Right lobe of liver (tissue), 6 donors: ENCODE results near the gene CDRT15. TPM values are rescaled to one million over a fixed set of nuclear protein-coding genes. Genes with fewer than 3 reads are reported as not detected.
A peak's percentile ranks its signal among the peaks of the same experiment; 100 is the strongest.
"Not testable (repeated sequence)": the region's sequence is repeated elsewhere in the genome, so short reads cannot be mapped to it uniquely, and the experiment has no call there.

Experiments
- ATAC-seq, 4 donors: fragments of 200-7000 bp; cut with Tn5 transposase; one replicate each; pipeline ENCODE4 v1.9.1; 2020; ENCODE audit warnings: mild to moderate bottlenecking in 4 of 4, moderate library complexity in 4 of 4
- DNase-seq, 3 donors: peaks; one replicate each; pipeline ENCODE4 v3.0.0-alpha.2; 2020
- H3K27ac ChIP-seq, 3 donors: fragments of 200-600 bp; one replicate each; pipeline ENCODE4 v1.8.0; 2022
- H3K27me3 ChIP-seq, 2 donors: fragments of 200-600 bp; one replicate each; pipeline ENCODE4 v1.8.0; 2022
- H3K36me3 ChIP-seq, 4 donors: fragments of 200-600 bp; sonication (generic) in 1 of 4; one replicate each; pipeline versions ENCODE4 v1.5.1 to v1.8.0; 2017 to 2022; ENCODE audit warnings: control low read depth in 1 of 4
- H3K4me1 ChIP-seq, 4 donors: fragments of 200-600 bp; sonication (generic) in 1 of 4; one replicate each; pipeline versions ENCODE4 v1.5.1 to v1.8.0; 2017 to 2022; ENCODE audit warnings: control low read depth in 1 of 4
- H3K4me3 ChIP-seq, 3 donors: fragments of 200-600 bp; one replicate each; pipeline ENCODE4 v1.8.0; 2022
- H3K9me3 ChIP-seq, 4 donors: fragments of 200-600 bp; sonication (generic) in 1 of 4; one replicate each; pipeline versions ENCODE4 v1.5.1 to v1.8.0; 2017 to 2022; ENCODE audit warnings: control low read depth in 1 of 4
- POLR2A ChIP-seq: fragments of 450-650 bp; IDR thresholded peaks from one replicate; pipeline ENCODE4 v1.6.1; 2017; ENCODE audit warnings: antibody characterized with exemption, mild to moderate bottlenecking
- WGBS: methylation state at CpG from one replicate; pipeline ENCODE4 v1.1.6; 2018; ENCODE audit warnings: low coverage, low lambda C conversion rate; ENCODE audit not compliant: insufficient coverage; ENCODE audit errors: missing lambda C conversion rate; 5-methylcytosine and 5-hydroxymethylcytosine counted together
- intact Hi-C, 2 donors: fragments of 100-400 bp; cut with DNase I; formaldehyde crosslinking; loops; one replicate each; pipeline versions ENCODE4 v1.11.2 to v1.14.1; 2022
- total RNA-seq, 6 experiments: library from RNA; depleted of rRNA in 2 of 6; stranded (reverse); fragments of >200 nt in 2 of 6; fragmentation: NEBNext Ultra II Directional in 3 of 6; extraction: Animal tissue kit (Norgen Biotek cat#: 25700) in 3 of 6; gene quantifications; one replicate each; pipeline versions ENCODE4 v1.1.0 to v1.2.4, GENCODE V29; 2016 to 2023
- TF ChIP-seq, protein P1 (sequence below), 4 donors: fragments of 200-600 bp in 3 of 4; fragments of 450-650 bp in 1 of 4; IDR thresholded peaks; one replicate each; pipeline versions ENCODE4 v1.5.1 to v1.8.0; 2016 to 2022; ENCODE audit warnings: antibody characterized with exemption in 4 of 4, mild to moderate bottlenecking in 2 of 4
- donor health status: DM: no; HTN: yes; CAD: no.
- donor health status: DM: no; HTN: no; CAD: no.
- donor health status: DM: no; HTN: no; CAD: no.
- donor health status: DM: no; HTN: yes; CAD: no.
- donor health status: DM: no; HTN: yes; CAD: no.

The CDRT15 gene
- total RNA-seq, 6 experiments from 2014 or later: not detected

DNA sequence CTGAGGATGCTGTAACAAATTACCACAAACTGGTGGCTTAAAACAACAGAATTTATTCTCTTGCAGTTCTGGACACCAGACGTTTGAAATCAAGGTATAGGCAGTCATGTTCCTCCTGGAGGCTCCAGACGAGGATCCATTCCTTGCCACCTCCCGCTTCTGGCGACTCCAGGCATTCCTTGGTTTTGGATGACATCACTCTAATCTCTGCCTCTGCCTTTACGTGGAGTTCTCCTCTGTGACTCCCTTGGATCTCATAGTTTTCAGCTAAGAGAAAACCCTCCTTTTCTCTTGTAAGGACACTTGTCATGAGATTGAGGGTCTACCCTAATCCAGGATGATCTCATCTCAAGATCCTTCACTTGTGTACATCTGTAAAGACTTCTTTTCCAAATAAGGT lies 32.8 kb upstream of the CDRT15 start:
- Histone ChIP-seq H3K9me3 (no peaks in the 10 kb centered on the region), H3K4me1 (no peaks in the 10 kb centered on the region), H3K27me3 (no peaks in the 10 kb centered on the region), H3K4me3 (no peak overlapping the region), H3K27ac (no peak overlapping the region), H3K36me3 (no peaks in the 10 kb centered on the region)
- TF ChIP-seq, protein P1, sequence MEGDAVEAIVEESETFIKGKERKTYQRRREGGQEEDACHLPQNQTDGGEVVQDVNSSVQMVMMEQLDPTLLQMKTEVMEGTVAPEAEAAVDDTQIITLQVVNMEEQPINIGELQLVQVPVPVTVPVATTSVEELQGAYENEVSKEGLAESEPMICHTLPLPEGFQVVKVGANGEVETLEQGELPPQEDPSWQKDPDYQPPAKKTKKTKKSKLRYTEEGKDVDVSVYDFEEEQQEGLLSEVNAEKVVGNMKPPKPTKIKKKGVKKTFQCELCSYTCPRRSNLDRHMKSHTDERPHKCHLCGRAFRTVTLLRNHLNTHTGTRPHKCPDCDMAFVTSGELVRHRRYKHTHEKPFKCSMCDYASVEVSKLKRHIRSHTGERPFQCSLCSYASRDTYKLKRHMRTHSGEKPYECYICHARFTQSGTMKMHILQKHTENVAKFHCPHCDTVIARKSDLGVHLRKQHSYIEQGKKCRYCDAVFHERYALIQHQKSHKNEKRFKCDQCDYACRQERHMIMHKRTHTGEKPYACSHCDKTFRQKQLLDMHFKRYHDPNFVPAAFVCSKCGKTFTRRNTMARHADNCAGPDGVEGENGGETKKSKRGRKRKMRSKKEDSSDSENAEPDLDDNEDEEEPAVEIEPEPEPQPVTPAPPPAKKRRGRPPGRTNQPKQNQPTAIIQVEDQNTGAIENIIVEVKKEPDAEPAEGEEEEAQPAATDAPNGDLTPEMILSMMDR (IDR thresholded peaks at IDR 0.05): no peak
- TF ChIP-seq POLR2A: no peak
- ATAC-seq: no peak
- DNase-seq: no peak
- WGBS: 78% methylated on average over 5 of the region's 5 CpGs
- intact Hi-C loops: no loop called here

DNA sequence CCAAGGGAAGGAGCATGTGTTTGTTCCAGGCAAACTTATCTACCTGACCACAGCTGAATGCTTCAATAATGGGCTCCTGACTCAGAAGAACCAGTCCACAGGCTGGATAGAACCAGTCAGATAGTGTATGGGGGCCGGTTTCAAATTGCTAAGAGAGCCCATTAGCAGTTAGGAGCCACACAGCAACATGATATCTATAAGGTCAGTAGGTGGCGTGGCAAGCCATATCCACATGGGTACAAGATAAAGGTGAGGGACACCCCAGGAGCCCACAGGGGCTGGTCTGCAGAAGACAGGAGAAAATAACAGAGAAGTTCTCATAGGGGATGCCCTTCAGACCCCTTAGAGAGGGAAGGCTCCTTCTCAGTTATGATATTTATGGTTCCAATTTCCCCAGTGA lies 31.6 kb upstream of the CDRT15 start:
- TF ChIP-seq, protein P1 (IDR thresholded peaks at IDR 0.05): peak; percentile 11 to 22 (median 16)
- no peak for TF ChIP-seq POLR2A
- Histone ChIP-seq H3K9me3 (no peaks in the 10 kb centered on the region), H3K4me3 (no peak overlapping the region), H3K36me3 (no peaks in the 10 kb centered on the region), H3K4me1 (no peaks in the 10 kb centered on the region), H3K27me3 (no peaks in the 10 kb centered on the region), H3K27ac (no peak overlapping the region)
- WGBS: 44% methylated on average over 1 of the region's 2 CpGs
- intact Hi-C loops: no loop called here
- DNase-seq (no peak), ATAC-seq (peak; percentile 35 to 63 (median 47))

DNA sequence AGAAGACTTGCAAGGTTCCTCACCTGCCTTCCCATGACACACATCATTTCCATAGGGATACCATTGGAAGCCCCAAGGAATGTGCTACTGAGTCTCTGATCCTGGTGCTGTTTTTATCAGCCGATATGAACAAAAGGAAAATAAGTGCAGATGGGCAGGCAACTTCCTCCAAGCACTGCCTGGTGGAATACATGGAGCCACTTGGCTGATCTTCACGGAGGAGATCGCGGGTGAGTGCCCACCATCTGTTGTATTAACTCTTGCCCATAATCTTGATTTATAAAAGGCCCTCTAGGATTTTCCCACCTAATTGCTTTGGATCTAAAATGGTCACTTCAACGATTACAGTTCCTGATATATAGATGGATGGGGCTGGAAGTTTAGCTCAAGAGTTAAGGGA lies 24.7 kb upstream of the CDRT15 start:
- Histone ChIP-seq H3K27ac (no peak overlapping the region), H3K4me1 (no peaks in the 10 kb centered on the region), H3K36me3 (no peaks in the 10 kb centered on the region), H3K27me3 (no peaks in the 10 kb centered on the region), H3K9me3 (no peaks in the 10 kb centered on the region), H3K4me3 (no peak overlapping the region)
- intact Hi-C loops: no loop called here
- no peak for TF ChIP-seq POLR2A
- TF ChIP-seq, protein P1 (IDR thresholded peaks at IDR 0.05): no peak
- 89% methylated on average over 5 of the region's 5 CpGs for WGBS
- ATAC-seq: no peak
- no peak for DNase-seq

DNA sequence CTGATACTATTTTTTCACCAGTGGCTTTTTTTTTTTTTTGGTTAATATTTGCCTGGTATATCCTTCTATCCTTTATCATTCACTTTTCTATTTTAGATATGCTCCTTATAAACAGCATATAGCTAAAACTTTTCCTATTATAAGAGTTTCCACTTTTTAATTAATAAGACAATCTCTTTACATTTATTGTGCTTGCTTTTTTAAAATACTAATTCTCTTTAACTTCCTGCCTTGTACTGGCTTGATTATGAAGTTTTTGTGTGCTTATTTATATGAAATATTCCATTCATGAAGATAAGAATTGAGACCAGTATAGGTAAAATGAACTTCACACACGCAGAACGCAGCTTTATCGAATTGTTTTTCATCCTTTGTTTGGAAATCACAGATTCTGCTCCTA lies 9.0 kb upstream of the CDRT15 start:
- no peaks in the 10 kb centered on the region for H3K9me3 ChIP-seq
- no peaks in the 10 kb centered on the region for H3K4me1 ChIP-seq
- H3K27me3 ChIP-seq: no peaks in the 10 kb centered on the region
- no peaks in the 10 kb centered on the region for H3K36me3 ChIP-seq
- intact Hi-C loops: no loop called here
- H3K4me3 ChIP-seq: no peak overlapping the region
- H3K27ac ChIP-seq: no peak overlapping the region
- 83% methylated on average over 3 of the region's 3 CpGs for WGBS
- no peak for ATAC-seq
- TF ChIP-seq, protein P1 (IDR thresholded peaks at IDR 0.05): no peak
- no peak for TF ChIP-seq POLR2A
- no peak for DNase-seq

DNA sequence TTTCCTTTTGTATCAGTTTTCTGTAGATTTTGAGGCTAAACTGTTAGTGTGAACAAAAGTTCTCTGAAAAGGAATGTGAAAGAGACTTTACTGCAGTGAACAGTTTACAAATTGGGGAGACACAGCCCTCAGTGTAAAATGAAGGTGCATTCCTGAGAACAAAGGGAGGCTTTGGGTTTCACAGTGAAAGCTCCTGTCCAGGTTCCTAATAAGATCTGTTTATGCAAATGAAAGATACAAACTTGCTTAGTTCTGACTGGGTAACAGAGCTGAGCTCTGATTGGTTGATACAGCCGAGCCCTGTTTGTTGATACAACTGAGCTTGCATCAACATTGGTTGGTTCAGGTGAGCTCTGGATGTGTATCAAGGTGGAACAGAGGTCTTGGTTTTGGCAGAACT lies 8.3 kb upstream of the CDRT15 start:
- no peaks in the 10 kb centered on the region for H3K27me3 ChIP-seq
- H3K4me3 ChIP-seq: no peak overlapping the region
- intact Hi-C loops: no loop called here
- H3K27ac ChIP-seq: no peak overlapping the region
- no peaks in the 10 kb centered on the region for H3K36me3 ChIP-seq
- DNase-seq (no peak), ATAC-seq (no peak)
- WGBS: no CpG with 5 or more reads among the region's 1 CpG
- no peaks in the 10 kb centered on the region for H3K4me1 ChIP-seq
- no peaks in the 10 kb centered on the region for H3K9me3 ChIP-seq
- TF ChIP-seq, protein P1 (IDR thresholded peaks at IDR 0.05): no peak
- TF ChIP-seq POLR2A: no peak

DNA sequence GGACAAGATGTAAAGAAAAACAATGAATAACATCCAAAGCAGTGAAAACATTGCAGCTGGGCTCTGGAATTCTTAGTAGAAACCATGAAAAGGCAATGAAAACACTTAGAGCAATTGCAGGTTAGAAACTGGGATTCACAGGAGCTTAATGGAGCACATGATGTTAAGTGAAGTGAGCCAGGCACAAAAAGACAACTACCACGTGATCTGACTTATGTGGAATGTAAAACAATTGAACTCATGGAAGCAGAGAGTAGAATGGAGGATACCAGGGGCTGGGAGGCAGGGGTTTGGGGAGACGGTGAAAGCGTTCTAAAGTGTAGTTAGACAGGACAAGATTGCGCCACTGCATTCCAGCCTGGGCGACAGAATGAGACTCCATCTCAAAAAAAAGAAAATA lies 2.6 kb upstream of the CDRT15 start:
- H3K27me3 ChIP-seq, H3K27ac ChIP-seq, ATAC-seq, H3K36me3 ChIP-seq, H3K9me3 ChIP-seq, DNase-seq, H3K4me1 ChIP-seq, intact Hi-C loops, H3K4me3 ChIP-seq: not testable (repeated sequence)
- no CpG with 5 or more reads among the region's 5 CpGs for WGBS

DNA sequence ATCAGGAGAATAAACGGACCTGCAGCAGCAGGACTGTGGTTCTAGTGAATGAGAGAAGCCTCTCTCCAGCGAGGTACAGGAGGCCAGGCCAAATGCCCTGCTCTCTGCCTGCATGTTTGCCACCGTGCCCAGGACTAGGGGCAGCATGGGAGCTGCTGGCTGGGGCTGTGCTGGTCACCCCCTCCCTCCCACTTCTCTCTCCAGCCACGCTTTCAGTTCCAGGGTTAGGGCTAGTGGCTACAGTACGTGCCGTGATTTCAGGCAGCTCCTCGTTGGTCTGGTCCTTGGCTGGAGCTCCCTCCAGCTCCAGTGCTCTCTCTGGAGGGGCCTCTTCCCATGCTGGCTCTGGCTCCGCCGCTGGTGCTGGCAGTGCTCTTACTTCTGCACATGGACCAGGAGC lies 630 bp downstream of the CDRT15 start:
- H3K9me3 ChIP-seq, H3K4me1 ChIP-seq, H3K4me3 ChIP-seq, H3K27ac ChIP-seq, intact Hi-C loops, H3K27me3 ChIP-seq, H3K36me3 ChIP-seq, DNase-seq: not testable (repeated sequence)
- no CpG with 5 or more reads among the region's 9 CpGs for WGBS
- peak in 2 of 4 donors; percentile 34 to 41 for ATAC-seq
